HepG2 (cell line): ENCODE measurements around the gene ZNF749. TPM values are rescaled to one million over a fixed set of nuclear protein-coding genes. Genes with fewer than 3 reads are reported as not detected.

ENCODE experiments used
- ETV5 ChIP-seq: IDR thresholded peaks from 2 replicates; pipeline ENCODE4 v1.6.1; 2018; ENCODE audit warnings: missing biosample characterization, missing genetic modification reagents, inconsistent platforms, borderline replicate concordance
- HCFC1 ChIP-seq: fragments of 150-350 bp; IDR thresholded peaks from 2 replicates; pipeline ENCODE4 v1.6.1; 2014; ENCODE audit warnings: low read depth, low read length
- HMGXB4 ChIP-seq, 2 experiments: sonication (generic) in 1 of 2; formaldehyde crosslinking in 1 of 2; IDR thresholded peaks; 2 replicates each; pipeline versions ENCODE4 v1.4.0 to v1.6.1; 2018 to 2020; ENCODE audit warnings: missing genetic modification reagents in 2 of 2, borderline replicate concordance in 1 of 2, low read depth in 1 of 2, mild to moderate bottlenecking in 1 of 2, missing biosample characterization in 1 of 2
- HNRNPLL ChIP-seq: fragments of 200-400 bp; formaldehyde crosslinking; IDR thresholded peaks from 2 replicates; pipeline ENCODE4 v1.6.1; 2017; ENCODE audit warnings: mild to moderate bottlenecking, low read depth, low read length; ENCODE audit not compliant: poor library complexity, severe bottlenecking
- IRF2 ChIP-seq: IDR thresholded peaks from 2 replicates; pipeline ENCODE4 v1.6.1; 2018; ENCODE audit warnings: missing genetic modification reagents, missing compliant biosample characterization
- MAX ChIP-seq: IDR thresholded peaks from 2 replicates; pipeline ENCODE4 v1.6.1; 2012; ENCODE audit warnings: inconsistent platforms
- PHF8 ChIP-seq: sonication (generic); formaldehyde crosslinking; IDR thresholded peaks from 2 replicates; pipeline ENCODE4 v1.5.0; 2020; ENCODE audit warnings: missing genetic modification reagents
- POLR2A ChIP-seq, 2 experiments: IDR thresholded peaks; 2 replicates each; pipeline ENCODE4 v1.6.1; 2011; ENCODE audit warnings: low read depth in 2 of 2, low read length in 2 of 2, mild to moderate bottlenecking in 1 of 2, moderate library complexity in 1 of 2; ENCODE audit not compliant: insufficient read depth in 1 of 2
- POLR2G ChIP-seq: fragments of 200-400 bp; formaldehyde crosslinking; IDR thresholded peaks from 2 replicates; pipeline ENCODE4 v1.6.1; 2018; ENCODE audit warnings: mild to moderate bottlenecking, low read depth, low read length, moderate library complexity
- SALL1 ChIP-seq: sonication (generic); formaldehyde crosslinking; IDR thresholded peaks from 2 replicates; pipeline ENCODE4 v1.8.0; 2022; ENCODE audit warnings: mild to moderate bottlenecking, missing genetic modification reagents
- SIN3B ChIP-seq: fragments of 150-350 bp; IDR thresholded peaks from 2 replicates; pipeline ENCODE4 v1.6.1; 2014; ENCODE audit warnings: low read length
- SP2 ChIP-seq: sonication (generic); formaldehyde crosslinking; IDR thresholded peaks from 2 replicates; pipeline ENCODE4 v1.5.1; 2020; ENCODE audit warnings: mild to moderate bottlenecking, missing genetic modification reagents
- SPEN ChIP-seq: sonication (generic); formaldehyde crosslinking; IDR thresholded peaks from 2 replicates; pipeline ENCODE4 v1.5.1; 2020; ENCODE audit warnings: low read depth, mild to moderate bottlenecking, missing genetic modification reagents
- TAF1 ChIP-seq: sonication (generic); formaldehyde crosslinking; IDR thresholded peaks from 2 replicates; pipeline ENCODE4 v1.4.0; 2020; ENCODE audit warnings: missing genetic modification reagents
- TBX3 ChIP-seq: fragments of 450-650 bp; IDR thresholded peaks from 2 replicates; pipeline ENCODE4 v1.6.1; 2017; ENCODE audit warnings: antibody characterized with exemption, mild to moderate bottlenecking, inconsistent platforms, borderline replicate concordance
- ZNF143 ChIP-seq: sonication (generic); formaldehyde crosslinking; IDR thresholded peaks from 2 replicates; pipeline ENCODE4 v1.4.0; 2020; ENCODE audit warnings: missing genetic modification reagents
- ZNF501 ChIP-seq: sonication (generic); formaldehyde crosslinking; IDR thresholded peaks from 2 replicates; pipeline ENCODE4 v1.5.1; 2020; ENCODE audit warnings: mild to moderate bottlenecking, moderate library complexity, missing genetic modification reagents
- ZNF687 ChIP-seq: sonication (generic); formaldehyde crosslinking; IDR thresholded peaks from 2 replicates; pipeline ENCODE4 v1.5.1; 2020; ENCODE audit warnings: mild to moderate bottlenecking, missing genetic modification reagents, moderate library complexity
- ZNF788 ChIP-seq: sonication (generic); formaldehyde crosslinking; IDR thresholded peaks from 2 replicates; pipeline ENCODE4 v1.5.0; 2020; ENCODE audit warnings: mild to moderate bottlenecking, missing genetic modification reagents, borderline replicate concordance
- polyA plus RNA-seq, 8 experiments: library from polyadenylated mRNA; depleted of rRNA in 3 of 8; stranded (reverse) in 7 of 8; unstranded in 1 of 8; fragments of >200 nt; fragmentation: Illumina TruSeq in 4 of 8; extraction: Trizol in 4 of 8; gene quantifications; 2 replicates each; pipeline versions ENCODE4 v1.2.1 to v1.2.3, GENCODE V29; 2011 to 2016; ENCODE audit warnings: low read depth in 4 of 8, missing spikeins in 1 of 8, mixed read lengths in 1 of 8; ENCODE audit not compliant: insufficient read depth in 1 of 8
- total RNA-seq, 5 experiments: library from RNA; depleted of rRNA; stranded (reverse); fragments of >200 nt; fragmentation: Illumina TruSeq; extraction: Trizol; gene quantifications; 2 replicates each; pipeline ENCODE4 v1.2.3, GENCODE V29; 2016; ENCODE audit warnings: low read depth in 1 of 5
- TF ChIP-seq, protein P1 (sequence below): sonication (generic); formaldehyde crosslinking; IDR thresholded peaks from 2 replicates; pipeline ENCODE4 v1.4.0; 2020; ENCODE audit warnings: mild to moderate bottlenecking, missing genetic modification reagents

Gene ZNF749
- total and polyA plus RNA-seq, 2 of the 13 experiments (the other 11 are each of a cell fraction or from before 2014, with no cell fraction given): 18.9 to 21.0 TPM

GRCh38 chr19:57487477-57488298 lies 52.6 kb downstream of the ZNF749 start, which contains the start of gene ZNF419 (continued):
- TF ChIP-seq, protein P1, sequence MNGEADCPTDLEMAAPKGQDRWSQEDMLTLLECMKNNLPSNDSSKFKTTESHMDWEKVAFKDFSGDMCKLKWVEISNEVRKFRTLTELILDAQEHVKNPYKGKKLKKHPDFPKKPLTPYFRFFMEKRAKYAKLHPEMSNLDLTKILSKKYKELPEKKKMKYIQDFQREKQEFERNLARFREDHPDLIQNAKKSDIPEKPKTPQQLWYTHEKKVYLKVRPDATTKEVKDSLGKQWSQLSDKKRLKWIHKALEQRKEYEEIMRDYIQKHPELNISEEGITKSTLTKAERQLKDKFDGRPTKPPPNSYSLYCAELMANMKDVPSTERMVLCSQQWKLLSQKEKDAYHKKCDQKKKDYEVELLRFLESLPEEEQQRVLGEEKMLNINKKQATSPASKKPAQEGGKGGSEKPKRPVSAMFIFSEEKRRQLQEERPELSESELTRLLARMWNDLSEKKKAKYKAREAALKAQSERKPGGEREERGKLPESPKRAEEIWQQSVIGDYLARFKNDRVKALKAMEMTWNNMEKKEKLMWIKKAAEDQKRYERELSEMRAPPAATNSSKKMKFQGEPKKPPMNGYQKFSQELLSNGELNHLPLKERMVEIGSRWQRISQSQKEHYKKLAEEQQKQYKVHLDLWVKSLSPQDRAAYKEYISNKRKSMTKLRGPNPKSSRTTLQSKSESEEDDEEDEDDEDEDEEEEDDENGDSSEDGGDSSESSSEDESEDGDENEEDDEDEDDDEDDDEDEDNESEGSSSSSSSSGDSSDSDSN (CRISPR knock-in tag): peak; percentile 36; the same call in 1 of the 2 replicates
- TF ChIP-seq PHF8 (CRISPR knock-in tag) (peak; percentile 92), TBX3 (peak; percentile 44; the same call in 1 of the 2 replicates), SALL1 (CRISPR knock-in tag) (peak; percentile 54), MAX (0 out of 2 replicates have a peak, but pooled peaks have one; percentile 26), ZNF143 (CRISPR knock-in tag) (peak; percentile 99), SIN3B (0 out of 2 replicates have a peak, but pooled peaks have one; percentile 32), IRF2 (CRISPR knock-in tag) (peak; percentile 90), SPEN (CRISPR knock-in tag) (peak; percentile 74), ZNF687 (CRISPR knock-in tag) (peak; percentile 66), HMGXB4 (CRISPR knock-in tag; IDR thresholded peaks at IDR 0.05; ENCODE audit: borderline replicate concordance in 1 of 2, low read depth in 1 of 2) (peak; percentile 32 to 50; a peak in 1 of 4 replicates), SP2 (CRISPR knock-in tag) (peak; percentile 98), HNRNPLL (peak; percentile 87), HCFC1 (peak; percentile 95), ETV5 (CRISPR knock-in tag) (peak; percentile 46; the same call in 1 of the 2 replicates), POLR2G (peak; percentile 82), POLR2A (IDR thresholded peaks at IDR 0.05; ENCODE audit: insufficient read depth in 1 of 2, low read depth in 2 of 2, low read length in 2 of 2) (peak; percentile 77 to 81), ZNF501 (CRISPR knock-in tag) (peak; percentile 54; the same call in 1 of the 2 replicates), ZNF788 (peak; percentile 56), TAF1 (peak; percentile 71; the same call in 1 of the 2 replicates)
